ENCODE measurements around the gene DPP9. TPM values are rescaled to one million over a fixed set of nuclear protein-coding genes. Genes with fewer than 3 reads are reported as not detected.

DPP9 gene
- total and polyA plus RNA-seq, 2 of the 13 experiments (the other 11 are each of a cell fraction or from before 2014, with no cell fraction given) = 8.4 to 25.8 TPM

DNA sequence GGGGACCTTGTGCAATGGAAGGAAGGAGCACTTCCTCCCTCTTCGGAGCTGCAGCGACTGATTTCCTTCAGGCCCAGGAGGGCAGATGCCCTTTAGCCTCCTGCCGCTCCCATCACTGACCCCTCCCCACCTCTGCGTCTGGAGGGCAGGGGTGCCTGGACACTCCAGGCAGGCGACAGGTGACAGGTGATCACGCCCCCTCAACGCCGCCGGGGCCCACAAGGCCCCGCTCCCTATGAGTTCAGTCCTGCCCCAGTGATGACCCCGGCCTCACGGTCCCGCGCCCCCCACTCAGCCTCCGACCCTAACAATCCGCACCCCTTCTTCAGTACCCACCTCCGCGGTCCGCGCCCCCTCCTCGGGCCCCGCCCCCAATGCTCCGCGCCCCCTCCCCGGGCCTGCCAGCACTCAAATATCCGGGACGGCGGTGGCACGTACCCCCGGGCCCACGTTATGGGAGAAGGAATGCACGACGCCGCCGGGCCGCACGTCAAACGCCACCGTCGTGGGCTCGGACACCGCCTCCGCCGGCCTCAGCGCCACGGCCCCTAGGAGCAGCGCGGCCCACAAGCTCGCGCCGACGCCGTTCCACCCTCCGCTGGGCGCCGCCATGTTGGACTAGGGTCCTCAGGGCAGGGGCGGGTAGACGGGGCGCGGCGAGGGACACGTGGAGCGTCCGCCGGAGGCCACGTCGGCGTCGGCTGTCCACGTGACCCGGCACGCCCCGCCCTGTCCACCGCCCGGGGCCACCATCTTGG lies 53.7 kb downstream of the DPP9 start, which contains the start of gene MYDGF (continued):
- peak; percentile 85 for TF ChIP-seq GABPB1 (CRISPR knock-in tag; IDR thresholded peaks at IDR 0.05)
- TF ChIP-seq, protein P1, sequence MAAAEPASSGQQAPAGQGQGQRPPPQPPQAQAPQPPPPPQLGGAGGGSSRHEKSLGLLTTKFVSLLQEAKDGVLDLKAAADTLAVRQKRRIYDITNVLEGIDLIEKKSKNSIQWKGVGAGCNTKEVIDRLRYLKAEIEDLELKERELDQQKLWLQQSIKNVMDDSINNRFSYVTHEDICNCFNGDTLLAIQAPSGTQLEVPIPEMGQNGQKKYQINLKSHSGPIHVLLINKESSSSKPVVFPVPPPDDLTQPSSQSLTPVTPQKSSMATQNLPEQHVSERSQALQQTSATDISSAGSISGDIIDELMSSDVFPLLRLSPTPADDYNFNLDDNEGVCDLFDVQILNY (CRISPR knock-in tag; conservative IDR thresholded peaks at IDR 0.05) = peak; percentile 60; the same call in 1 of the 2 replicates
- TF ChIP-seq, protein P2, sequence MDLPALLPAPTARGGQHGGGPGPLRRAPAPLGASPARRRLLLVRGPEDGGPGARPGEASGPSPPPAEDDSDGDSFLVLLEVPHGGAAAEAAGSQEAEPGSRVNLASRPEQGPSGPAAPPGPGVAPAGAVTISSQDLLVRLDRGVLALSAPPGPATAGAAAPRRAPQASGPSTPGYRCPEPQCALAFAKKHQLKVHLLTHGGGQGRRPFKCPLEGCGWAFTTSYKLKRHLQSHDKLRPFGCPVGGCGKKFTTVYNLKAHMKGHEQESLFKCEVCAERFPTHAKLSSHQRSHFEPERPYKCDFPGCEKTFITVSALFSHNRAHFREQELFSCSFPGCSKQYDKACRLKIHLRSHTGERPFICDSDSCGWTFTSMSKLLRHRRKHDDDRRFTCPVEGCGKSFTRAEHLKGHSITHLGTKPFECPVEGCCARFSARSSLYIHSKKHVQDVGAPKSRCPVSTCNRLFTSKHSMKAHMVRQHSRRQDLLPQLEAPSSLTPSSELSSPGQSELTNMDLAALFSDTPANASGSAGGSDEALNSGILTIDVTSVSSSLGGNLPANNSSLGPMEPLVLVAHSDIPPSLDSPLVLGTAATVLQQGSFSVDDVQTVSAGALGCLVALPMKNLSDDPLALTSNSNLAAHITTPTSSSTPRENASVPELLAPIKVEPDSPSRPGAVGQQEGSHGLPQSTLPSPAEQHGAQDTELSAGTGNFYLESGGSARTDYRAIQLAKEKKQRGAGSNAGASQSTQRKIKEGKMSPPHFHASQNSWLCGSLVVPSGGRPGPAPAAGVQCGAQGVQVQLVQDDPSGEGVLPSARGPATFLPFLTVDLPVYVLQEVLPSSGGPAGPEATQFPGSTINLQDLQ (CRISPR knock-in tag; IDR thresholded peaks at IDR 0.05) = no peak
- TF ChIP-seq, protein P3, sequence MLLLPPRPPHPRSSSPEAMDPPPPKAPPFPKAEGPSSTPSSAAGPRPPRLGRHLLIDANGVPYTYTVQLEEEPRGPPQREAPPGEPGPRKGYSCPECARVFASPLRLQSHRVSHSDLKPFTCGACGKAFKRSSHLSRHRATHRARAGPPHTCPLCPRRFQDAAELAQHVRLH (CRISPR knock-in tag; IDR thresholded peaks at IDR 0.05; ENCODE audit: borderline replicate concordance, low read depth) = peak; percentile 48; the same call in 1 of the 2 replicates
- TF ChIP-seq SIN3B (IDR thresholded peaks at IDR 0.05; ENCODE audit: low read length) = peak; percentile 68; the same call in 1 of the 2 replicates
- TF ChIP-seq, protein P4, sequence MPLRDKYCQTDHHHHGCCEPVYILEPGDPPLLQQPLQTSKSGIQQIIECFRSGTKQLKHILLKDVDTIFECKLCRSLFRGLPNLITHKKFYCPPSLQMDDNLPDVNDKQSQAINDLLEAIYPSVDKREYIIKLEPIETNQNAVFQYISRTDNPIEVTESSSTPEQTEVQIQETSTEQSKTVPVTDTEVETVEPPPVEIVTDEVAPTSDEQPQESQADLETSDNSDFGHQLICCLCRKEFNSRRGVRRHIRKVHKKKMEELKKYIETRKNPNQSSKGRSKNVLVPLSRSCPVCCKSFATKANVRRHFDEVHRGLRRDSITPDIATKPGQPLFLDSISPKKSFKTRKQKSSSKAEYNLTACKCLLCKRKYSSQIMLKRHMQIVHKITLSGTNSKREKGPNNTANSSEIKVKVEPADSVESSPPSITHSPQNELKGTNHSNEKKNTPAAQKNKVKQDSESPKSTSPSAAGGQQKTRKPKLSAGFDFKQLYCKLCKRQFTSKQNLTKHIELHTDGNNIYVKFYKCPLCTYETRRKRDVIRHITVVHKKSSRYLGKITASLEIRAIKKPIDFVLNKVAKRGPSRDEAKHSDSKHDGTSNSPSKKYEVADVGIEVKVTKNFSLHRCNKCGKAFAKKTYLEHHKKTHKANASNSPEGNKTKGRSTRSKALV (CRISPR knock-in tag; IDR thresholded peaks at IDR 0.05) = no peak
- TF ChIP-seq, protein P5, sequence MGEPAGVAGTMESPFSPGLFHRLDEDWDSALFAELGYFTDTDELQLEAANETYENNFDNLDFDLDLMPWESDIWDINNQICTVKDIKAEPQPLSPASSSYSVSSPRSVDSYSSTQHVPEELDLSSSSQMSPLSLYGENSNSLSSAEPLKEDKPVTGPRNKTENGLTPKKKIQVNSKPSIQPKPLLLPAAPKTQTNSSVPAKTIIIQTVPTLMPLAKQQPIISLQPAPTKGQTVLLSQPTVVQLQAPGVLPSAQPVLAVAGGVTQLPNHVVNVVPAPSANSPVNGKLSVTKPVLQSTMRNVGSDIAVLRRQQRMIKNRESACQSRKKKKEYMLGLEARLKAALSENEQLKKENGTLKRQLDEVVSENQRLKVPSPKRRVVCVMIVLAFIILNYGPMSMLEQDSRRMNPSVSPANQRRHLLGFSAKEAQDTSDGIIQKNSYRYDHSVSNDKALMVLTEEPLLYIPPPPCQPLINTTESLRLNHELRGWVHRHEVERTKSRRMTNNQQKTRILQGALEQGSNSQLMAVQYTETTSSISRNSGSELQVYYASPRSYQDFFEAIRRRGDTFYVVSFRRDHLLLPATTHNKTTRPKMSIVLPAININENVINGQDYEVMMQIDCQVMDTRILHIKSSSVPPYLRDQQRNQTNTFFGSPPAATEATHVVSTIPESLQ (CRISPR knock-in tag; conservative IDR thresholded peaks at IDR 0.05) = peak; percentile 29; the same call in 1 of the 2 replicates
- peak; percentile 1; the same call in 1 of the 2 replicates for TF ChIP-seq CEBPB (IDR thresholded peaks at IDR 0.05; ENCODE audit: borderline replicate concordance, low read depth, low read length)
- TF ChIP-seq FOXA3 (CRISPR knock-in tag; IDR thresholded peaks at IDR 0.05) = peak; percentile 53; the same call in 1 of the 2 replicates
- TF ChIP-seq ZBTB20 (CRISPR knock-in tag; IDR thresholded peaks at IDR 0.05; ENCODE audit: borderline replicate concordance, low read depth) = 0 out of 2 replicates have a peak, but pooled peaks have one; percentile 37
- TF ChIP-seq, protein P6, sequence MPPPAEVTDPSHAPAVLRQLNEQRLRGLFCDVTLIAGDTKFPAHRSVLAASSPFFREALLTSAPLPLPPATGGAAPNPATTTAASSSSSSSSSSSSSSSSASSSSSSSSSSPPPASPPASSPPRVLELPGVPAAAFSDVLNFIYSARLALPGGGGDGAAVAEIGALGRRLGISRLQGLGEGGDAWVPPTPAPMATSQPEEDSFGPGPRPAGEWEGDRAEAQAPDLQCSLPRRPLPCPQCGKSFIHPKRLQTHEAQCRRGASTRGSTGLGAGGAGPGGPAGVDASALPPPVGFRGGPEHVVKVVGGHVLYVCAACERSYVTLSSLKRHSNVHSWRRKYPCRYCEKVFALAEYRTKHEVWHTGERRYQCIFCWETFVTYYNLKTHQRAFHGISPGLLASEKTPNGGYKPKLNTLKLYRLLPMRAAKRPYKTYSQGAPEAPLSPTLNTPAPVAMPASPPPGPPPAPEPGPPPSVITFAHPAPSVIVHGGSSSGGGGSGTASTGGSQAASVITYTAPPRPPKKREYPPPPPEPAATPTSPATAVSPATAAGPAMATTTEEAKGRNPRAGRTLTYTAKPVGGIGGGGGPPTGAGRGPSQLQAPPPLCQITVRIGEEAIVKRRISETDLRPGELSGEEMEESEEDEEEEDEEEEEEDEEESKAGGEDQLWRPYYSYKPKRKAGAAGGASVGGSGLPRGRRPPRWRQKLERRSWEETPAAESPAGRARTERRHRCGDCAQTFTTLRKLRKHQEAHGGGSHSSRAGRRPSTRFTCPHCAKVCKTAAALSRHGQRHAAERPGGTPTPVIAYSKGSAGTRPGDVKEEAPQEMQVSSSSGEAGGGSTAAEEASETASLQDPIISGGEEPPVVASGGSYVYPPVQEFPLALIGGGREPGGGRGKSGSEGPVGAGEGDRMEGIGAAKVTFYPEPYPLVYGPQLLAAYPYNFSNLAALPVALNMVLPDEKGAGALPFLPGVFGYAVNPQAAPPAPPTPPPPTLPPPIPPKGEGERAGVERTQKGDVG (CRISPR knock-in tag; IDR thresholded peaks at IDR 0.05; ENCODE audit: borderline replicate concordance) = no peak; the same call in 1 of the 2 replicates
- TF ChIP-seq ZNF510 (CRISPR knock-in tag; IDR thresholded peaks at IDR 0.05; ENCODE audit: low read depth) = no peak
- TF ChIP-seq, protein P7, sequence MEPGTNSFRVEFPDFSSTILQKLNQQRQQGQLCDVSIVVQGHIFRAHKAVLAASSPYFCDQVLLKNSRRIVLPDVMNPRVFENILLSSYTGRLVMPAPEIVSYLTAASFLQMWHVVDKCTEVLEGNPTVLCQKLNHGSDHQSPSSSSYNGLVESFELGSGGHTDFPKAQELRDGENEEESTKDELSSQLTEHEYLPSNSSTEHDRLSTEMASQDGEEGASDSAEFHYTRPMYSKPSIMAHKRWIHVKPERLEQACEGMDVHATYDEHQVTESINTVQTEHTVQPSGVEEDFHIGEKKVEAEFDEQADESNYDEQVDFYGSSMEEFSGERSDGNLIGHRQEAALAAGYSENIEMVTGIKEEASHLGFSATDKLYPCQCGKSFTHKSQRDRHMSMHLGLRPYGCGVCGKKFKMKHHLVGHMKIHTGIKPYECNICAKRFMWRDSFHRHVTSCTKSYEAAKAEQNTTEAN (CRISPR knock-in tag; conservative IDR thresholded peaks at IDR 0.05) = no peak
